Tibial nerve (tissue), 3 donors: ENCODE measurements around the gene SLC26A2.

Source experiments
- CTCF ChIP-seq, 5 experiments: fragments of 200-600 bp in 3 of 5; fragments of 450-650 bp in 2 of 5; sonication (generic) in 3 of 5; IDR thresholded peaks; one replicate each; pipeline ENCODE4 v1.5.1; 2016 to 2019; ENCODE audit warnings: antibody characterized with exemption in 5 of 5, mild to moderate bottlenecking in 3 of 5, moderate library complexity in 2 of 5
- POLR2A ChIP-seq, 2 donors: fragments of 450-650 bp; IDR thresholded peaks; one replicate each; pipeline ENCODE4 v1.6.1; 2017; ENCODE audit warnings: antibody characterized with exemption in 2 of 2, mild to moderate bottlenecking in 2 of 2, moderate library complexity in 2 of 2

DNA sequence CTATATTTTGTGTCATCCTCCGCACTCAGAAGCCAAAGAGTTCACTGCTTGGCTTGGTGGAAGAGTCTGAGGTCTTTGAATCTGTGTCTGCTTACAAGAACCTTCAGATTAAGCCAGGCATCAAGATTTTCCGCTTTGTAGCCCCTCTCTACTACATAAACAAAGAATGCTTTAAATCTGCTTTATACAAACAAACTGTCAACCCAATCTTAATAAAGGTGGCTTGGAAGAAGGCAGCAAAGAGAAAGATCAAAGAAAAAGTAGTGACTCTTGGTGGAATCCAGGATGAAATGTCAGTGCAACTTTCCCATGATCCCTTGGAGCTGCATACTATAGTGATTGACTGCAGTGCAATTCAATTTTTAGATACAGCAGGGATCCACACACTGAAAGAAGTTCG lies 20.6 kb downstream of the SLC26A2 start:
- TF ChIP-seq CTCF (IDR thresholded peaks at IDR 0.05) (no peak), POLR2A (IDR thresholded peaks at IDR 0.05) (no peak)
